K562 (cell line): ENCODE measurements around the gene VDAC2. TPM values are rescaled to one million over a fixed set of nuclear protein-coding genes. Genes with fewer than 3 reads are reported as not detected.

ENCODE experiments used
- CBFA2T3 ChIP-seq: fragments of 450-650 bp; IDR thresholded peaks from 2 replicates; pipeline ENCODE4 v1.6.1; 2017
- CBX1 ChIP-seq: sonication (generic); IDR thresholded peaks from 2 replicates; pipeline ENCODE4 v1.6.1; 2016; ENCODE audit warnings: antibody characterized with exemption, low read depth, mild to moderate bottlenecking
- NCOA1 ChIP-seq: fragments of 450-650 bp; IDR thresholded peaks from 2 replicates; pipeline ENCODE4 v1.6.1; 2016; ENCODE audit warnings: low read depth
- RBM34 ChIP-seq: fragments of 200-400 bp; formaldehyde crosslinking; IDR thresholded peaks from 2 replicates; pipeline ENCODE4 v1.6.1; 2018; ENCODE audit warnings: low read length, borderline replicate concordance; ENCODE audit not compliant: insufficient read depth
- ZFX ChIP-seq: sonication (generic); formaldehyde crosslinking; IDR thresholded peaks from 2 replicates; pipeline ENCODE4 v1.8.0; 2022; ENCODE audit warnings: mild to moderate bottlenecking, missing genetic modification reagents, moderate library complexity
- ZNF175 ChIP-seq: fragments of 200-800 bp; sonication (Bioruptor generic); IDR thresholded peaks from 2 replicates; pipeline ENCODE4 v1.6.1; 2016; ENCODE audit warnings: low read depth, mild to moderate bottlenecking, missing genetic modification characterization, missing compliant biosample characterization
- ZNF197 ChIP-seq: fragments of 200-800 bp; sonication (Bioruptor generic); IDR thresholded peaks from 2 replicates; pipeline ENCODE4 v1.6.1; 2016; ENCODE audit warnings: low read depth, missing genetic modification characterization, missing compliant biosample characterization
- polyA plus RNA-seq, 8 experiments: library from polyadenylated mRNA; depleted of rRNA in 4 of 8; stranded (reverse) in 5 of 8; unstranded in 3 of 8; fragments of >200 nt; fragmentation: Nextera tagmentation in 2 of 8; fragmentation: Illumina TruSeq in 1 of 8; extraction: Ambion mirVana in 2 of 8; extraction: Trizol in 1 of 8; gene quantifications; 2 replicates each; pipeline versions ENCODE4 v1.2.1 to v1.2.3, GENCODE V29; 2011 to 2014; ENCODE audit warnings: inconsistent platforms in 1 of 8, missing spikeins in 1 of 8
- total RNA-seq, 7 experiments: library from RNA; depleted of rRNA in 6 of 7; stranded (reverse); fragments of >200 nt in 6 of 7; fragmentation: Illumina TruSeq in 2 of 7; extraction: Trizol in 2 of 7; gene quantifications; 2 replicates each; pipeline versions ENCODE4 v1.2.1 to v1.2.3, GENCODE V29; 2011 to 2021; ENCODE audit warnings: low replicate concordance in 1 of 7
- TF ChIP-seq, protein P1 (sequence below): fragments of 250-450 bp; sonication (Bioruptor Pico); IDR thresholded peaks from 2 replicates; pipeline ENCODE4 v1.4.0; 2020; ENCODE audit warnings: borderline replicate concordance
- TF ChIP-seq, protein P2 (sequence below): fragments of 200-600 bp; sonication (generic); IDR thresholded peaks from one replicate; pipeline ENCODE4 v1.6.1; 2012; ENCODE audit warnings: mild to moderate bottlenecking, low read depth, low read length, inconsistent platforms
- TF ChIP-seq, protein P3 (sequence below), 3 experiments: fragments of 200-800 bp in 1 of 3; fragments of 250-450 bp in 1 of 3; fragments of 450-650 bp in 1 of 3; sonication (Bioruptor Pico) in 1 of 3; sonication (Bioruptor generic) in 1 of 3; formaldehyde crosslinking in 1 of 3; IDR thresholded peaks; 2 replicates each; pipeline versions ENCODE4 v1.6.1 to v1.8.0; 2016 to 2022; ENCODE audit warnings: mild to moderate bottlenecking in 2 of 3, missing genetic modification characterization in 2 of 3, missing compliant biosample characterization in 1 of 3, moderate library complexity in 1 of 3

Gene VDAC2
- total and polyA plus RNA-seq, 9 of the 15 experiments (the other 6 are each of a cell fraction or from before 2014, with no cell fraction given): 139 to 450 (median 250) TPM

DNA sequence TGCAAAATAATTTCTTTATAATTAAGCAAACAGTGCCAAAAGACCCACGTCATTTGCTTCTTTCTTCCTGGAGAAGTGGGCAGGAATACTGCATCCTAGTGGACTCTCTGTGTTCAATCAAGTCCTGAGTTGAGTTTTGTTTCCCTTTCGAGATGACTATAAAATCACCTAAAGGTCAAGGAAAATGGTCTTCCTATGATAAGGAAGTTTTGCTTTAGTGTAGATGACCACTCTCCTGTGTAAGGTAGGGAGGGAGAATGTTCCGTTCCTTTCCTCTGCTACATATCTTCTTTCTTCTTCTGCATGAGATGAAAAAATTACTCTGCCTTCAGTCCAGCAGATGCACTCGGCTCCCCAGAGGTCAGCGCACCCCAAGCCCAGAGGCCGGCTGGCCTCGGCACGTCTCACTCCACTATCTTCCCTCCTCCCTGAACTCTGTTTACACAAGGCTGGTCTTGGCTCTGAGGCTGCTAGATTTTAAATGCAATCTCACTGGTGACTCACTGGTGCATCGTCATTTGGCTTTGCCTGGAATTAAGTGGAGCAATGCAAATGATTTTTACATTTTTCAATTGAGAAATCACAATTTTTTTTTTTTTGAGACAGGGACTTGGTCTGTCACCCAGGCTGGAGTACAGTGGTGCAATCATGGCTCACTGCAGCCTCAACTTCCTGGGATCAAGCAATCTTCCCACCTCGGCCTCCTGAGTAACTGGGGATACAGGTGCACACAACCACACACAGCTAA lies 18.6 kb upstream of the VDAC2 start (continued):
- TF ChIP-seq, protein P1, sequence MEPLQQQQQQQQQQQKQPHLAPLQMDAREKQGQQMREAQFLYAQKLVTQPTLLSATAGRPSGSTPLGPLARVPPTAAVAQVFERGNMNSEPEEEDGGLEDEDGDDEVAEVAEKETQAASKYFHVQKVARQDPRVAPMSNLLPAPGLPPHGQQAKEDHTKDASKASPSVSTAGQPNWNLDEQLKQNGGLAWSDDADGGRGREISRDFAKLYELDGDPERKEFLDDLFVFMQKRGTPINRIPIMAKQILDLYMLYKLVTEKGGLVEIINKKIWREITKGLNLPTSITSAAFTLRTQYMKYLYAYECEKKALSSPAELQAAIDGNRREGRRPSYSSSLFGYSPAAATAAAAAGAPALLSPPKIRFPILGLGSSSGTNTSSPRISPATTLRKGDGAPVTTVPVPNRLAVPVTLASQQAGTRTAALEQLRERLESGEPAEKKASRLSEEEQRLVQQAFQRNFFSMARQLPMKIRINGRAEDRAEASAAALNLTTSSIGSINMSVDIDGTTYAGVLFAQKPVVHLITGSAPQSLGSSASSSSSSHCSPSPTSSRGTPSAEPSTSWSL (CRISPR knock-in tag): no peak
- no peak for TF ChIP-seq ZNF175 (CRISPR knock-in tag)
- TF ChIP-seq, protein P2, sequence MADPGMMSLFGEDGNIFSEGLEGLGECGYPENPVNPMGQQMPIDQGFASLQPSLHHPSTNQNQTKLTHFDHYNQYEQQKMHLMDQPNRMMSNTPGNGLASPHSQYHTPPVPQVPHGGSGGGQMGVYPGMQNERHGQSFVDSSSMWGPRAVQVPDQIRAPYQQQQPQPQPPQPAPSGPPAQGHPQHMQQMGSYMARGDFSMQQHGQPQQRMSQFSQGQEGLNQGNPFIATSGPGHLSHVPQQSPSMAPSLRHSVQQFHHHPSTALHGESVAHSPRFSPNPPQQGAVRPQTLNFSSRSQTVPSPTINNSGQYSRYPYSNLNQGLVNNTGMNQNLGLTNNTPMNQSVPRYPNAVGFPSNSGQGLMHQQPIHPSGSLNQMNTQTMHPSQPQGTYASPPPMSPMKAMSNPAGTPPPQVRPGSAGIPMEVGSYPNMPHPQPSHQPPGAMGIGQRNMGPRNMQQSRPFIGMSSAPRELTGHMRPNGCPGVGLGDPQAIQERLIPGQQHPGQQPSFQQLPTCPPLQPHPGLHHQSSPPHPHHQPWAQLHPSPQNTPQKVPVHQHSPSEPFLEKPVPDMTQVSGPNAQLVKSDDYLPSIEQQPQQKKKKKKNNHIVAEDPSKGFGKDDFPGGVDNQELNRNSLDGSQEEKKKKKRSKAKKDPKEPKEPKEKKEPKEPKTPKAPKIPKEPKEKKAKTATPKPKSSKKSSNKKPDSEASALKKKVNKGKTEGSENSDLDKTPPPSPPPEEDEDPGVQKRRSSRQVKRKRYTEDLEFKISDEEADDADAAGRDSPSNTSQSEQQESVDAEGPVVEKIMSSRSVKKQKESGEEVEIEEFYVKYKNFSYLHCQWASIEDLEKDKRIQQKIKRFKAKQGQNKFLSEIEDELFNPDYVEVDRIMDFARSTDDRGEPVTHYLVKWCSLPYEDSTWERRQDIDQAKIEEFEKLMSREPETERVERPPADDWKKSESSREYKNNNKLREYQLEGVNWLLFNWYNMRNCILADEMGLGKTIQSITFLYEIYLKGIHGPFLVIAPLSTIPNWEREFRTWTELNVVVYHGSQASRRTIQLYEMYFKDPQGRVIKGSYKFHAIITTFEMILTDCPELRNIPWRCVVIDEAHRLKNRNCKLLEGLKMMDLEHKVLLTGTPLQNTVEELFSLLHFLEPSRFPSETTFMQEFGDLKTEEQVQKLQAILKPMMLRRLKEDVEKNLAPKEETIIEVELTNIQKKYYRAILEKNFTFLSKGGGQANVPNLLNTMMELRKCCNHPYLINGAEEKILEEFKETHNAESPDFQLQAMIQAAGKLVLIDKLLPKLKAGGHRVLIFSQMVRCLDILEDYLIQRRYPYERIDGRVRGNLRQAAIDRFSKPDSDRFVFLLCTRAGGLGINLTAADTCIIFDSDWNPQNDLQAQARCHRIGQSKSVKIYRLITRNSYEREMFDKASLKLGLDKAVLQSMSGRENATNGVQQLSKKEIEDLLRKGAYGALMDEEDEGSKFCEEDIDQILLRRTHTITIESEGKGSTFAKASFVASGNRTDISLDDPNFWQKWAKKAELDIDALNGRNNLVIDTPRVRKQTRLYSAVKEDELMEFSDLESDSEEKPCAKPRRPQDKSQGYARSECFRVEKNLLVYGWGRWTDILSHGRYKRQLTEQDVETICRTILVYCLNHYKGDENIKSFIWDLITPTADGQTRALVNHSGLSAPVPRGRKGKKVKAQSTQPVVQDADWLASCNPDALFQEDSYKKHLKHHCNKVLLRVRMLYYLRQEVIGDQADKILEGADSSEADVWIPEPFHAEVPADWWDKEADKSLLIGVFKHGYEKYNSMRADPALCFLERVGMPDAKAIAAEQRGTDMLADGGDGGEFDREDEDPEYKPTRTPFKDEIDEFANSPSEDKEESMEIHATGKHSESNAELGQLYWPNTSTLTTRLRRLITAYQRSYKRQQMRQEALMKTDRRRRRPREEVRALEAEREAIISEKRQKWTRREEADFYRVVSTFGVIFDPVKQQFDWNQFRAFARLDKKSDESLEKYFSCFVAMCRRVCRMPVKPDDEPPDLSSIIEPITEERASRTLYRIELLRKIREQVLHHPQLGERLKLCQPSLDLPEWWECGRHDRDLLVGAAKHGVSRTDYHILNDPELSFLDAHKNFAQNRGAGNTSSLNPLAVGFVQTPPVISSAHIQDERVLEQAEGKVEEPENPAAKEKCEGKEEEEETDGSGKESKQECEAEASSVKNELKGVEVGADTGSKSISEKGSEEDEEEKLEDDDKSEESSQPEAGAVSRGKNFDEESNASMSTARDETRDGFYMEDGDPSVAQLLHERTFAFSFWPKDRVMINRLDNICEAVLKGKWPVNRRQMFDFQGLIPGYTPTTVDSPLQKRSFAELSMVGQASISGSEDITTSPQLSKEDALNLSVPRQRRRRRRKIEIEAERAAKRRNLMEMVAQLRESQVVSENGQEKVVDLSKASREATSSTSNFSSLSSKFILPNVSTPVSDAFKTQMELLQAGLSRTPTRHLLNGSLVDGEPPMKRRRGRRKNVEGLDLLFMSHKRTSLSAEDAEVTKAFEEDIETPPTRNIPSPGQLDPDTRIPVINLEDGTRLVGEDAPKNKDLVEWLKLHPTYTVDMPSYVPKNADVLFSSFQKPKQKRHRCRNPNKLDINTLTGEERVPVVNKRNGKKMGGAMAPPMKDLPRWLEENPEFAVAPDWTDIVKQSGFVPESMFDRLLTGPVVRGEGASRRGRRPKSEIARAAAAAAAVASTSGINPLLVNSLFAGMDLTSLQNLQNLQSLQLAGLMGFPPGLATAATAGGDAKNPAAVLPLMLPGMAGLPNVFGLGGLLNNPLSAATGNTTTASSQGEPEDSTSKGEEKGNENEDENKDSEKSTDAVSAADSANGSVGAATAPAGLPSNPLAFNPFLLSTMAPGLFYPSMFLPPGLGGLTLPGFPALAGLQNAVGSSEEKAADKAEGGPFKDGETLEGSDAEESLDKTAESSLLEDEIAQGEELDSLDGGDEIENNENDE: no peak
- peak; percentile 71; the same call in 1 of the 2 replicates for TF ChIP-seq NCOA1
- no peak; the same call in 1 of the 2 replicates for TF ChIP-seq ZNF197 (CRISPR knock-in tag)
- TF ChIP-seq ZFX (CRISPR knock-in tag): no peak
- no peak for TF ChIP-seq CBX1
- no peak for TF ChIP-seq RBM34
- TF ChIP-seq, protein P3, sequence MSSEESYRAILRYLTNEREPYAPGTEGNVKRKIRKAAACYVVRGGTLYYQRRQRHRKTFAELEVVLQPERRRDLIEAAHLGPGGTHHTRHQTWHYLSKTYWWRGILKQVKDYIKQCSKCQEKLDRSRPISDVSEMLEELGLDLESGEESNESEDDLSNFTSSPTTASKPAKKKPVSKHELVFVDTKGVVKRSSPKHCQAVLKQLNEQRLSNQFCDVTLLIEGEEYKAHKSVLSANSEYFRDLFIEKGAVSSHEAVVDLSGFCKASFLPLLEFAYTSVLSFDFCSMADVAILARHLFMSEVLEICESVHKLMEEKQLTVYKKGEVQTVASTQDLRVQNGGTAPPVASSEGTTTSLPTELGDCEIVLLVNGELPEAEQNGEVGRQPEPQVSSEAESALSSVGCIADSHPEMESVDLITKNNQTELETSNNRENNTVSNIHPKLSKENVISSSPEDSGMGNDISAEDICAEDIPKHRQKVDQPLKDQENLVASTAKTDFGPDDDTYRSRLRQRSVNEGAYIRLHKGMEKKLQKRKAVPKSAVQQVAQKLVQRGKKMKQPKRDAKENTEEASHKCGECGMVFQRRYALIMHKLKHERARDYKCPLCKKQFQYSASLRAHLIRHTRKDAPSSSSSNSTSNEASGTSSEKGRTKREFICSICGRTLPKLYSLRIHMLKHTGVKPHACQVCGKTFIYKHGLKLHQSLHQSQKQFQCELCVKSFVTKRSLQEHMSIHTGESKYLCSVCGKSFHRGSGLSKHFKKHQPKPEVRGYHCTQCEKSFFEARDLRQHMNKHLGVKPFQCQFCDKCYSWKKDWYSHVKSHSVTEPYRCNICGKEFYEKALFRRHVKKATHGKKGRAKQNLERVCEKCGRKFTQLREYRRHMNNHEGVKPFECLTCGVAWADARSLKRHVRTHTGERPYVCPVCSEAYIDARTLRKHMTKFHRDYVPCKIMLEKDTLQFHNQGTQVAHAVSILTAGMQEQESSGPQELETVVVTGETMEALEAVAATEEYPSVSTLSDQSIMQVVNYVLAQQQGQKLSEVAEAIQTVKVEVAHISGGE (CRISPR knock-in tag; IDR thresholded peaks at IDR 0.05): no peak
- TF ChIP-seq CBFA2T3: peak; percentile 87
